Lower leg skin (tissue), 4 donors: Measurements from ENCODE around the gene ISLR2. TPM values are rescaled to one million over a fixed set of nuclear protein-coding genes. Genes with fewer than 3 reads are reported as not detected.

ENCODE experiments used
- DNase-seq, 2 donors: peaks; one replicate each; pipeline ENCODE4 v3.0.0-alpha.2; 2019; ENCODE audit warnings: low spot score in 2 of 2
- H3K4me3 ChIP-seq: fragments of 200-600 bp; sonication (generic); 2 replicates; pipeline ENCODE4 v1.5.1; 2017; ENCODE audit warnings: mild to moderate bottlenecking, low read depth; ENCODE audit not compliant: poor library complexity, severe bottlenecking
- POLR2A ChIP-seq, 2 donors: fragments of 450-650 bp; IDR thresholded peaks; one replicate each; pipeline ENCODE4 v1.6.1; 2016 to 2017; ENCODE audit warnings: antibody characterized with exemption in 2 of 2, mild to moderate bottlenecking in 1 of 2, moderate library complexity in 1 of 2
- WGBS, 2 donors: methylation state at CpG; one replicate each; pipeline ENCODE4 v1.1.5; 2018; 5-methylcytosine and 5-hydroxymethylcytosine counted together
- intact Hi-C: fragments of 100-400 bp; cut with DNase I; formaldehyde crosslinking; loops from one replicate; pipeline ENCODE4 v1.15.0; 2023; ENCODE audit warnings: low total_unique reads
- total RNA-seq, 4 donors: library from RNA; depleted of rRNA; stranded (reverse); fragments of >200 nt; gene quantifications; one replicate each; pipeline ENCODE4 v1.1.0, GENCODE V29; 2016
- TF ChIP-seq, protein P1 (sequence below), 3 donors: fragments of 450-650 bp; IDR thresholded peaks; one replicate each; pipeline ENCODE4 v1.5.1; 2016; ENCODE audit warnings: antibody characterized with exemption in 3 of 3, mild to moderate bottlenecking in 3 of 3, moderate library complexity in 2 of 3

ISLR2 gene
- total RNA-seq, 4 donors from 2014 or later, result 0.17 to 0.91 (median 0.39) TPM; not detected in 1

DNA sequence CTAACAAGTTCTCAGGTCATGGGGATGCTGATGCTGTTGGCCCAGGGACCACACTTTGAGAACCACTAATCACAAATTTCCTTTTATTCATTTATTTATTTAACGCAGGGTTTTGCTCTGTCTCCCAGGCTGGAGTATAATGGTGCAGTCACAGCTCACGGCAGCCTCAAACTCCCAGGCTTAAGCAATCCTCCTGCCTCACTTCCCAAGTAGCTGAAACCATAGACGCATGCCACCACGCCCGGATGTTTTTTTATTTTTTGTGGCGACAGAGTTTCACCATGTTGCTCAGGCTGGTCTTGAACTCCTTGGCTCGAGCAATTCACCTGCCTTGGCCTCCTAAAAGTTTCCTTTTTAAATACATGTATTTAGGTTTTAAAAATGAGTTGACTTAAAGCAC lies 20.7 kb upstream of the ISLR2 start:
- no peak overlapping the region for H3K4me3 ChIP-seq
- intact Hi-C loops, result no loop called here
- 76 to 82% methylated on average over 7 of the region's 7 CpGs for WGBS, 2 donors
- TF ChIP-seq, protein P1, sequence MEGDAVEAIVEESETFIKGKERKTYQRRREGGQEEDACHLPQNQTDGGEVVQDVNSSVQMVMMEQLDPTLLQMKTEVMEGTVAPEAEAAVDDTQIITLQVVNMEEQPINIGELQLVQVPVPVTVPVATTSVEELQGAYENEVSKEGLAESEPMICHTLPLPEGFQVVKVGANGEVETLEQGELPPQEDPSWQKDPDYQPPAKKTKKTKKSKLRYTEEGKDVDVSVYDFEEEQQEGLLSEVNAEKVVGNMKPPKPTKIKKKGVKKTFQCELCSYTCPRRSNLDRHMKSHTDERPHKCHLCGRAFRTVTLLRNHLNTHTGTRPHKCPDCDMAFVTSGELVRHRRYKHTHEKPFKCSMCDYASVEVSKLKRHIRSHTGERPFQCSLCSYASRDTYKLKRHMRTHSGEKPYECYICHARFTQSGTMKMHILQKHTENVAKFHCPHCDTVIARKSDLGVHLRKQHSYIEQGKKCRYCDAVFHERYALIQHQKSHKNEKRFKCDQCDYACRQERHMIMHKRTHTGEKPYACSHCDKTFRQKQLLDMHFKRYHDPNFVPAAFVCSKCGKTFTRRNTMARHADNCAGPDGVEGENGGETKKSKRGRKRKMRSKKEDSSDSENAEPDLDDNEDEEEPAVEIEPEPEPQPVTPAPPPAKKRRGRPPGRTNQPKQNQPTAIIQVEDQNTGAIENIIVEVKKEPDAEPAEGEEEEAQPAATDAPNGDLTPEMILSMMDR (IDR thresholded peaks at IDR 0.05), result no peak
- TF ChIP-seq POLR2A (IDR thresholded peaks at IDR 0.05), result no peak
- no peak for DNase-seq

- TF ChIP-seq POLR2A (IDR thresholded peaks at IDR 0.05), result no peak
- TF ChIP-seq, protein P1 (IDR thresholded peaks at IDR 0.05), result no peak
- intact Hi-C loops, result no loop called here
- no peak overlapping the region for H3K4me3 ChIP-seq
- 64 to 78% methylated on average over 6 of the region's 6 CpGs for WGBS, 2 donors
- DNase-seq, result peak in 1 of 2 donors; percentile 58
Observed at GRCh38 chr15:74120426-74120825, 10.0 kb upstream of the ISLR2 start.

DNA sequence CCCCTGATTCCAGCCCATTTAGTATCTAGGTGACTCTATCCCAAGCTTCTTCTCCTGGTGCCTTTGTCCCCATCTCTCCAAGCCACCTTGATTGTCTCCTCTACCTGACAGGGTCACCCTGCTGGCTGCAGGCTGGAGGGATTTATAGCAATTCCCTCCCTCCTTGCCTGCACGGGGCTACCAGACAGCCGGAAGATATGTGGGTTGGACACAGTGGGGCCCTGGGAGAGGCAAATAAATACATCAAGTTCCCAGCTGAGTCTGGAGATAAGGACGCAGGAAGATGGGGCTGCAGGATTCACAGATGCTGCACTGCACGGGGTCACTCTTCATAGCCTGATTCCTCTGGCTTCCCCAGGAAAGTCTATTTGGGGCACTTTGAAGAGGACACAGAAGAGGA lies 9.3 kb upstream of the ISLR2 start:
- intact Hi-C loops, result no loop called here
- TF ChIP-seq, protein P1 (IDR thresholded peaks at IDR 0.05), result no peak
- TF ChIP-seq POLR2A (IDR thresholded peaks at IDR 0.05), result no peak
- no peak overlapping the region for H3K4me3 ChIP-seq
- 21 to 26% methylated on average over 4 of the region's 4 CpGs for WGBS, 2 donors
- DNase-seq, result peak in 1 of 2 donors; percentile 46

DNA sequence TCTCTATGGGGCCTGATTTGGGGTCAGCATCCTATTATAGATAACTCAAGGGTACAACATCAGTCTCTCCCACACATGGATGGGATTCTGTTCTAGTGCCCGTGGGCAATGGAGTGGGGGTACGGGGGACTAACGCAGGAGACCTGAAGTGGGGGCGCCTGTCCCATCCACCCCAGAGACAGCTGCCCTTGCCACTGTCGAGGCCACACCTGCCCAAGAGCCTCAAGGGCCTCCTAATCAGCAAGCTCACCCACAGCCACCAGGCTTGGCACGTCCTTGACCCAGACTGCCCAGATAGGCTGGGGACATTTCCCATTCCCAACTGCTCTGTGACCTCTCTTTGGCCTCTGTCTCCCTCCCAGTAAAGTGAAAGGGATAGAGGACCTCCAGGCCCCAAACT lies 8.5 kb upstream of the ISLR2 start:
- 85 to 89% methylated on average over 6 of the region's 6 CpGs for WGBS, 2 donors
- DNase-seq, result no peak
- no peak overlapping the region for H3K4me3 ChIP-seq
- intact Hi-C loops, result no loop called here
- TF ChIP-seq, protein P1 (IDR thresholded peaks at IDR 0.05), result no peak
- TF ChIP-seq POLR2A (IDR thresholded peaks at IDR 0.05), result no peak

GRCh38 chr15:74122403-74123130 lies 7.8 kb upstream of the ISLR2 start:
- no peak for DNase-seq
- WGBS, 2 donors, result 63 to 68% methylated on average over 5 of the region's 5 CpGs
- intact Hi-C loops, result no loop called here
- TF ChIP-seq, protein P1 (IDR thresholded peaks at IDR 0.05), result no peak
- no peak for TF ChIP-seq POLR2A (IDR thresholded peaks at IDR 0.05)
- H3K4me3 ChIP-seq, result no peak overlapping the region

- TF ChIP-seq, protein P1 (IDR thresholded peaks at IDR 0.05), result no peak
- TF ChIP-seq POLR2A (IDR thresholded peaks at IDR 0.05), result no peak
- H3K4me3 ChIP-seq, result no peak overlapping the region
- WGBS, 2 donors, result 49 to 53% methylated on average over 4 of the region's 4 CpGs
- intact Hi-C loops, result no loop called here
- no peak for DNase-seq
Observed at GRCh38 chr15:74123131-74123429, 7.3 kb upstream of the ISLR2 start.
